NCI-H128 (cell line): Measurements from ENCODE around the gene PDLIM1.
"Not testable (repeated sequence)": the region's sequence is repeated elsewhere in the genome, so short reads cannot be mapped to it uniquely, and the experiment has no call there.

Experiments used
- DNase-seq: peaks from one replicate; lab custom pipeline; 2025; ENCODE audit not compliant: unreplicated experiment; lab: John Stamatoyannopoulos, UW

PDLIM1 gene

GRCh38 chr10:95211606-95212279, 79.1 kb downstream of the PDLIM1 start:
- no peak for DNase-seq

GRCh38 chr10:95209509-95210127, 81.2 kb downstream of the PDLIM1 start:
- DNase-seq: no peak

DNA sequence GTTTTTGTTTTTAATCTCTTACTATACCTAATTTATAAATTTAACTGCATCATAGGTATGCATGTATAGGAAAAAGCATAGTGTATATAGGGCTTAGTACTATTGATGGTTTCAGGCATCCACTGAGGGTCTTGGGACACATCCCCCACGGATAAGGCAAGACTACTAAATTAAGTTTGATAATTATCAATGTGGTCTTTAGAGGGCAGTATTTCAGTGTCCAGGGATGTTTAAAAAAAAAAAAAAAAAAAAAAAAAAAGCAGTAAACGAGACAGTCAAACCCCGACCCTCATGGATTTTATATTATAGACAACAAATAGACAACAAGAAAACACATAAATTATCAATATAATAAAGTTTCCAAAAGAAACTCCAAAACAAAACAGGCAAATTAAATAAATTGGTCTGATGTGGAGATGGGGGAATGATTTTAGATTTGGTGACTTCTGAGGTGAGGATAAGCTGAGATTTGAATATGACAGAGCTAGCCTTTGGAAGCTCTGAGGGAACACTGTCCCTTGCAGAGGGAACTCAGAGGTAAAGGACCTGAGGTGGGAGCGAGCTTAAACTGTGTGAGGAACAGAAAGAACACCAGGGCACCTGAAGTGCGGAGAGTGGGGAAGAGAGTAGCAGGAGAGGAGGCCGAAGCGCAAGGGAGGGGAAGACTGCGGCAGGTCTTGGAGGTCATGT, 82.0 kb downstream of the PDLIM1 start:
- no peak for DNase-seq

DNA sequence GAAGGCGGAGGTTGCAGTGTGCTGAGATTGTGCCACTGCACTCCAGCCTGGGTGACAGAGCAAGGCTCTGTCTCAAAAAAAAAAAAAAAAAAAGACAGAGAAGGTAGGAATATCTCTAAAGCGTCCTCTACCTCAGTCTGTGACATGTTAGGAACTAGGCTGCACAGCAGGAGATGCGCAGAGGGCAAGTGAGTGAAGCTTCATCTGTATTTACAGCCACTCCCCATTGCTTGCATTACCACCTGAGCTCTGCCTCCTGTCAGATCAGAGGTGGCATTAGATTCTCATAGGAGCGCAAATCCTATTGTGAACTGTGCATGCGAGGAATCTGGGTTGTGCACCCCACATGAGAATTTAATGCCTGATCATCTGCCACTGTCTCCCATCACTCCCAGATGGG, 87.9 kb downstream of the PDLIM1 start:
- DNase-seq: not testable (repeated sequence)

DNA sequence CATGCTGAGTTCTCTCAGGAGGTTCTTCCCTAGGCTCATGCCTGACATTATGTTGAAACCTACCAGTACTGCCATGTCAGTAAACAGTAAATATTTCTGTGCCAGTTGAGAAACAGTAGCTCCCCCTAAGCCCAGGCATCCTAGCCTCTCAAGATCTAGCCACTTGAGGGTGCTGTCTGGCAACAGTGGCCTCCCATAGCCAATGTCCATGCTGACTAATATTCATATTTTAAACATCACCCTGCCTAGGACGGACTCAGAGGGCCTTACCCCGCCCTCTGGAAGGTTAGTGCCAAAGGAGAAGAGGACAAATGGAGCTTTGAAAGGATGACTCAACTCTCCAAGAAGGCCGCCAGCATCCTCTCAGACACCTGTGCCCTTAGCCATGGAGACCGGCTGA, 89.1 kb downstream of the PDLIM1 start:
- no peak for DNase-seq

- DNase-seq: no peak
Measured at GRCh38 chr10:95196046-95196445, 94.8 kb downstream of the PDLIM1 start.

- no peak for DNase-seq
Measured at GRCh38 chr10:95193944-95194343, 96.9 kb downstream of the PDLIM1 start, which contains the start of gene ACSM6. Gene ACSM6 (plus strand): TSS chr10:95194238. CDS start chr10:95194486, 248 bp downstream.

- no peak for DNase-seq
Measured at GRCh38 chr10:95188593-95188992, 102.2 kb downstream of the PDLIM1 start.

DNA sequence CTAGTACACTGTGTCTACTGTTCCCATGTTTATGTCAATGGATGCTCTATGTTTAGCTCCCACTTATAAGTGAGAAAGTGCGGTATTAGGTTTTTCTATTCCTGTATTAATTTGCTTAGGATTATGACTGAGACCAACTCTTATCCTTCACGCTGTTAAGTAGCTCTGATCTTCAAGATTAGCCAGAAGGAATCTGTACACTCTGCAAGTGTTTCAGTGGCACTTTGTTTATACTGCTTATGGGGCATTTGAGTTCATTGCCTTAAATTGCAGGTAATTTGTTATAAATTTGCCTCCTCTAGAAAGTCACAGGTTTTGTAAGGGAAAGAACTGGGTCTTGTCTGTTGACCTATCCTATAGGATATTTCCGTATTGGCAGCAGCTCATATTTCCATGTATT, 103.2 kb downstream of the PDLIM1 start:
- no peak for DNase-seq
